Gastrocnemius medialis (tissue), 4 donors: ENCODE data around the gene GHDC. TPM values are rescaled to one million over a fixed set of nuclear protein-coding genes. Genes with fewer than 3 reads are reported as not detected.

ENCODE experiments used
- ATAC-seq, 2 donors: fragments of 150-250 bp; one replicate each; pipeline ENCODE4 v1.9.1; 2016
- DNase-seq, 2 donors: peaks; one replicate each; pipeline ENCODE4 v3.0.0-alpha.2; 2019
- H3K27ac ChIP-seq, 4 donors: fragments of 200-600 bp; sonication (generic); 1 replicate in 1 of 4; 2 replicates in 3 of 4; pipeline ENCODE4 v1.5.1; 2016 to 2018; ENCODE audit warnings: mild to moderate bottlenecking in 2 of 4, moderate library complexity in 1 of 4
- H3K27me3 ChIP-seq, 3 donors: fragments of 200-600 bp; sonication (generic) in 2 of 3; 1 replicate in 1 of 3; 2 replicates in 2 of 3; pipeline versions ENCODE4 v1.5.1 to v1.6.0; 2016 to 2019; ENCODE audit warnings: mild to moderate bottlenecking in 1 of 3, moderate library complexity in 1 of 3
- H3K36me3 ChIP-seq, 2 donors: fragments of 200-600 bp; sonication (generic) in 1 of 2; one replicate each; pipeline ENCODE4 v1.5.1; 2017 to 2018
- H3K4me1 ChIP-seq, 2 donors: fragments of 200-600 bp; sonication (generic) in 1 of 2; one replicate each; pipeline ENCODE4 v1.5.1; 2016 to 2017; ENCODE audit warnings: mild to moderate bottlenecking in 2 of 2
- H3K4me3 ChIP-seq, 4 donors: fragments of 200-600 bp; sonication (generic) in 3 of 4; 1 replicate in 1 of 4; 2 replicates in 3 of 4; pipeline ENCODE4 v1.5.1; 2016 to 2019; ENCODE audit warnings: mild to moderate bottlenecking in 2 of 4
- H3K9me3 ChIP-seq, 3 donors: fragments of 200-600 bp; sonication (generic) in 2 of 3; 1 replicate in 1 of 3; 2 replicates in 2 of 3; pipeline ENCODE4 v1.5.1; 2016 to 2019
- POLR2A ChIP-seq, 2 donors: fragments of 450-650 bp; IDR thresholded peaks; one replicate each; pipeline ENCODE4 v1.6.1; 2017; ENCODE audit warnings: antibody characterized with exemption in 2 of 2, mild to moderate bottlenecking in 2 of 2, moderate library complexity in 2 of 2
- in situ Hi-C, 4 donors: fragments of 200-750 bp; cut with MboI; loops; one replicate each; pipeline versions ENCODE4 v1.15.0 to v1.8.0; 2017; ENCODE audit warnings: low sequenced_read_pairs in 4 of 4
- intact Hi-C: fragments of 100-400 bp; cut with DNase I; formaldehyde crosslinking; loops from one replicate; pipeline ENCODE4 v1.15.1; 2023; ENCODE audit warnings: low total_unique reads
- total RNA-seq, 4 donors: library from RNA; depleted of rRNA; stranded (reverse); fragments of >200 nt; gene quantifications; one replicate each; pipeline versions ENCODE4 v1.1.0 to v1.2.3, GENCODE V29; 2016
- TF ChIP-seq, protein P1 (sequence below), 5 experiments: fragments of 450-650 bp in 3 of 5; fragments of 200-600 bp in 2 of 5; sonication (generic) in 2 of 5; IDR thresholded peaks in 4 of 5; conservative IDR thresholded peaks in 1 of 5; 1 replicate in 4 of 5; 2 replicates in 1 of 5; pipeline ENCODE4 v1.5.1; 2016 to 2019; ENCODE audit warnings: antibody characterized with exemption in 5 of 5, mild to moderate bottlenecking in 3 of 5, moderate library complexity in 3 of 5

The GHDC gene
- total RNA-seq, 4 donors from 2014 or later: 13.8 to 20.0 (median 18.2) TPM

DNA sequence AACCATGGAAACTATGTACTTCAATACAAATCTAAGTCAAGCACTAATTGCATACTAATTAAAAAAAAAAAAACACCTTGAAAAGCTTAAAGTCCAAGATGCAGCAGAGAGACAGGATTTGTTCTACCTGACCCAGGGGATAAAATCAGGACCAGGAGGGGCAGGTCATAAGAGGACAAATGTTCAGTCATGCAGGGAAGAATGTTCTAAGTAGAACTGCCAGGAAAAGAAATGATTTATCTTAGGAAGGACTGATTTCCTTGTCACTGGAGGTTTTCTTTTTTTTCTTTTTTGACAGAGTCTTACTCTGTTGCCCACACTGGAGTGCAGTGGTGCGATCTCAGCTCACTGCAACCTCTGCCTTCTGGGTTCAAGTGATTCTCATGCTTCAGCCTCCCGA is 9.1 kb upstream of the GHDC start:
- peak; percentile 34 to 49 for ATAC-seq
- Histone ChIP-seq H3K4me1 (peaks cover 0 to 4% of the 10 kb centered on the region in 2 donors), H3K36me3 (peaks cover 0 to 58% of the 10 kb centered on the region in 2 donors), H3K4me3 (no peak overlapping the region), H3K27me3 (no peaks in the 10 kb centered on the region), H3K27ac (no peak overlapping the region), H3K9me3 (no peaks in the 10 kb centered on the region)
- TF ChIP-seq, protein P1, sequence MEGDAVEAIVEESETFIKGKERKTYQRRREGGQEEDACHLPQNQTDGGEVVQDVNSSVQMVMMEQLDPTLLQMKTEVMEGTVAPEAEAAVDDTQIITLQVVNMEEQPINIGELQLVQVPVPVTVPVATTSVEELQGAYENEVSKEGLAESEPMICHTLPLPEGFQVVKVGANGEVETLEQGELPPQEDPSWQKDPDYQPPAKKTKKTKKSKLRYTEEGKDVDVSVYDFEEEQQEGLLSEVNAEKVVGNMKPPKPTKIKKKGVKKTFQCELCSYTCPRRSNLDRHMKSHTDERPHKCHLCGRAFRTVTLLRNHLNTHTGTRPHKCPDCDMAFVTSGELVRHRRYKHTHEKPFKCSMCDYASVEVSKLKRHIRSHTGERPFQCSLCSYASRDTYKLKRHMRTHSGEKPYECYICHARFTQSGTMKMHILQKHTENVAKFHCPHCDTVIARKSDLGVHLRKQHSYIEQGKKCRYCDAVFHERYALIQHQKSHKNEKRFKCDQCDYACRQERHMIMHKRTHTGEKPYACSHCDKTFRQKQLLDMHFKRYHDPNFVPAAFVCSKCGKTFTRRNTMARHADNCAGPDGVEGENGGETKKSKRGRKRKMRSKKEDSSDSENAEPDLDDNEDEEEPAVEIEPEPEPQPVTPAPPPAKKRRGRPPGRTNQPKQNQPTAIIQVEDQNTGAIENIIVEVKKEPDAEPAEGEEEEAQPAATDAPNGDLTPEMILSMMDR (IDR thresholded peaks at IDR 0.05 in 4 of 5, conservative IDR thresholded peaks at IDR 0.05 in 1 of 5): no peak
- TF ChIP-seq POLR2A (IDR thresholded peaks at IDR 0.05): no peak
- intact Hi-C loops (no loop called here), in situ Hi-C loops (no loop called here)
- no peak for DNase-seq

GRCh38 chr17:42202696-42203095 is 8.4 kb upstream of the GHDC start:
- ATAC-seq: no peak
- H3K4me1 ChIP-seq: peaks cover 0 to 4% of the 10 kb centered on the region in 2 donors
- in situ Hi-C loops (no loop called here), intact Hi-C loops (no loop called here)
- H3K27ac ChIP-seq: no peak overlapping the region
- peaks cover 0 to 58% of the 10 kb centered on the region in 2 donors for H3K36me3 ChIP-seq
- no peaks in the 10 kb centered on the region for H3K27me3 ChIP-seq
- no peak overlapping the region for H3K4me3 ChIP-seq
- no peak for TF ChIP-seq POLR2A (IDR thresholded peaks at IDR 0.05)
- no peak for DNase-seq
- H3K9me3 ChIP-seq: no peaks in the 10 kb centered on the region

- intact Hi-C loops: no loop called here
- DNase-seq (no peak), ATAC-seq (no peak)
- H3K4me1 ChIP-seq: peaks cover 0 to 4% of the 10 kb centered on the region in 2 donors
- H3K27me3 ChIP-seq: no peaks in the 10 kb centered on the region
- peaks cover 0 to 56% of the 10 kb centered on the region in 2 donors for H3K36me3 ChIP-seq
- in situ Hi-C loops: no loop called here
- no peak overlapping the region for H3K27ac ChIP-seq
- no peak overlapping the region for H3K4me3 ChIP-seq
- no peak for TF ChIP-seq POLR2A (IDR thresholded peaks at IDR 0.05)
- TF ChIP-seq, protein P1 (IDR thresholded peaks at IDR 0.05 in 4 of 5, conservative IDR thresholded peaks at IDR 0.05 in 1 of 5): no peak
- no peaks in the 10 kb centered on the region for H3K9me3 ChIP-seq
Measured at GRCh38 chr17:42202159-42202558, 7.9 kb upstream of the GHDC start.

- H3K27ac ChIP-seq: no peak overlapping the region
- DNase-seq (no peak), ATAC-seq (no peak)
- no peak for TF ChIP-seq POLR2A (IDR thresholded peaks at IDR 0.05)
- TF ChIP-seq, protein P1 (IDR thresholded peaks at IDR 0.05 in 4 of 5, conservative IDR thresholded peaks at IDR 0.05 in 1 of 5): no peak
- H3K4me1 ChIP-seq: peaks cover 0 to 4% of the 10 kb centered on the region in 2 donors
- no peak overlapping the region for H3K4me3 ChIP-seq
- no peaks in the 10 kb centered on the region for H3K9me3 ChIP-seq
- intact Hi-C loops (no loop called here), in situ Hi-C loops (no loop called here)
- H3K27me3 ChIP-seq: no peaks in the 10 kb centered on the region
- H3K36me3 ChIP-seq: peaks cover 0 to 49% of the 10 kb centered on the region in 2 donors
Measured at GRCh38 chr17:42201458-42201772, 7.1 kb upstream of the GHDC start.

DNA sequence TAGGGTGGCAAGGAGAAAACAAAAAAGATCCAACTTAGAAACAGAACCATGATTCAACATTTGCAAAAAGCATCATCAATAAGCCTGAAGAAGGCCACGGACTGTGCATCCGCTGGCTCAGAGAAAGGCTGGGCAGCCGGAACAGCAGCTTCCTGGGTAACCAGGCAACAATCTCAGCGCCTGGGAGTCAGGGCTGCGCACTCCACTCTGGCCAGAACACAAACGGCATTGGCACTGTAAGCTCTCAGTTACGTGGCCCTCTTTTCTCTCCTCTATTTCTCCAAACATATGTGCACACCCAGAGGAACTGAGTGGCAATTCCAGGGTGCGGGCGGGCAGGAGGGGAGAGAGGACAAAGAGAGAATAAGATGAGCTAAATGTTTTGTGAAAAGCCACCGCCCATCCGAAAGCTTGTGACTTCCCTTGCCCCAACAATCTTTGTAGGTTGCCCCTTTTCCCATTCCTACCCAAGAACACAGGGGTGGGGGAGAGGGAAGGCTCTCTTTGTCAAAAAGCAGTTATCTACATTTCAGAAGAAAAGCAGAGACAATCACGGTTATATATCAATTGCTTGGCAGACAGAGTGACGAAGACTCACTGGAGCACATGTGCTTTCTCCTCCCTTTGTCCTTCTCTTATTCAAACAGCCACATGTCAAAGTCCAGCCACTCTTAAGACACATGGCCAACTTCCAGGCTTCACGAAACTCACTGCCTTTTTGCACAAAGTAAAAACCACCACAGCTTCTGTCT is 6.6 kb upstream of the GHDC start:
- H3K4me1 ChIP-seq: peaks cover 0 to 4% of the 10 kb centered on the region in 2 donors
- no peak overlapping the region for H3K4me3 ChIP-seq
- peaks cover 0 to 43% of the 10 kb centered on the region in 2 donors for H3K36me3 ChIP-seq
- intact Hi-C loops (no loop called here), in situ Hi-C loops (no loop called here)
- TF ChIP-seq, protein P1 (IDR thresholded peaks at IDR 0.05 in 4 of 5, conservative IDR thresholded peaks at IDR 0.05 in 1 of 5): no peak
- TF ChIP-seq POLR2A (IDR thresholded peaks at IDR 0.05): no peak
- DNase-seq (no peak), ATAC-seq (no peak)
- no peaks in the 10 kb centered on the region for H3K27me3 ChIP-seq
- no peaks in the 10 kb centered on the region for H3K9me3 ChIP-seq
- H3K27ac ChIP-seq: no peak overlapping the region
